ENCODE measurements around the gene SLC5A2. TPM values are rescaled to one million over a fixed set of nuclear protein-coding genes. Genes with fewer than 3 reads are reported as not detected.
A peak's percentile ranks its signal among the peaks of the same experiment; 100 is the strongest.
"Not testable (repeated sequence)": the region's sequence is repeated elsewhere in the genome, so short reads cannot be mapped to it uniquely, and the experiment has no call there.

The SLC5A2 gene
- polyA plus RNA-seq (ENCODE audit: insufficient read length in 4 of 4), result 10 to 100 TPM; 37.3 to 72.3 (median 54.2) TPM

DNA sequence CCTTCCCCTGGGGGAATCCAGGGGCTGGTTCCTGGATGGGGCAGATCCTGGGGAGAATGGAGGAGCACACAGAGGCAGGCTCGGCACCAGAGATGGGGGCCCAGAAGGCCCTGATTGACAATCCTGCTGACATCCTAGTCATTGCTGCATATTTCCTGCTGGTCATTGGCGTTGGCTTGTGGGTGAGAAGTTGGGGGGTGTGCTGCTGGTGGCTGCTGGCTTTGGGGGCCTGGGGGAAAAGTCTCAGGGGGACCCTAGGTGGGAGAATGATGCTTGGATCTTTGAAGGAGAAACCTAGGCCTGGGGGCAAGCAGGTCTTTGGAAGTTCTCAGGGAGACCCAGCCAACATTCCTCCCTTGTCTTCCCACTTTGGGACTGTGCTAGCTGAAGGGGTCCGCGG is at the start of gene SLC5A2:
Gene SLC5A2 (plus strand): TSS at position 43 of the 400 bp plus-strand sequence. CDS start 14 bp downstream, at position 57.
- no peak for DNase-seq (ENCODE audit: low read depth in 4 of 4, low spot score in 2 of 4)

DNA sequence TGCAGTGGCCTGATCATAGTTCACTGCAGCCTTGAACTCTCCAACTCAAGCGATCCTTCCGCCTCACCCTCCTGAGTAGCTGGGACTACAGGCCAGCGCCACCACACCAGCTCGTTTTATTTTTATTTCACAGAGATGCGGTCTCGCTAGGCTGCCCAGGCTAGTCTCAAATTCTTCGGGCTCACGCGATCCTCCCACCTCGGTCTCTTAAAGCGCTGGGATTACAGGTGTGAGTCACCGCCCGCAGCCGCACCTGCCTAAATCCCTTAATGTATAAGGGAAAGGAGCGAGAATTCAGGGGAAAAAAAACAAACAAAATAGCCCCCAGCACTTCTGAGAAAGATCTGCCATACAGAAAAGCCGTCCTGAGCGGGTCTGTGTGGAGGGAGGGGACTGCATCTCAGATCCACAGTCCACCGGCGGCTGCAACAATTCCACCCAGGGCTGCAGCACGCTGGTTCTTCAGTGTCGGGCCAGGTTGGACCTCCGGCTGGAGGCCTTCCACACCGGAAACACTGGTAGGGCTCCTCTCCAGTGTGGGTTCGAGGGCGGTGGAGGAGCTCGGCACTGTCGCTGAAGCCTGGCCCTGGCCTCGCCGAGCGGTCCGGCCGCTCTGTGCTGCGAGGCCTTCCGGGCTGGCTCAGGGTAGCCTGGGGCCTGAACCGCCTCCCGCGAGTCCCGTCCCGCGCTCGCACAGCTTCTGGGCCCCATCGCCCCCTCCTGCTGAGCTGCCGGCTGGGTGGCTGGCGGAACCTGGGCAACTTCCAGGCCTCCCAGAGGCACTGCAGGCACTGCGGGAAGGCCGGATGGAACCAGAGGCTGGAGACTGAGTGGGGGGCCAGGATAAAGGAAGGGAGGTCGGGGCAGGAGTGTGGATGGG is 47.3 kb upstream of the SLC5A2 start:
- DNase-seq (ENCODE audit: low read depth in 4 of 4, low spot score in 2 of 4), result no peak

DNA sequence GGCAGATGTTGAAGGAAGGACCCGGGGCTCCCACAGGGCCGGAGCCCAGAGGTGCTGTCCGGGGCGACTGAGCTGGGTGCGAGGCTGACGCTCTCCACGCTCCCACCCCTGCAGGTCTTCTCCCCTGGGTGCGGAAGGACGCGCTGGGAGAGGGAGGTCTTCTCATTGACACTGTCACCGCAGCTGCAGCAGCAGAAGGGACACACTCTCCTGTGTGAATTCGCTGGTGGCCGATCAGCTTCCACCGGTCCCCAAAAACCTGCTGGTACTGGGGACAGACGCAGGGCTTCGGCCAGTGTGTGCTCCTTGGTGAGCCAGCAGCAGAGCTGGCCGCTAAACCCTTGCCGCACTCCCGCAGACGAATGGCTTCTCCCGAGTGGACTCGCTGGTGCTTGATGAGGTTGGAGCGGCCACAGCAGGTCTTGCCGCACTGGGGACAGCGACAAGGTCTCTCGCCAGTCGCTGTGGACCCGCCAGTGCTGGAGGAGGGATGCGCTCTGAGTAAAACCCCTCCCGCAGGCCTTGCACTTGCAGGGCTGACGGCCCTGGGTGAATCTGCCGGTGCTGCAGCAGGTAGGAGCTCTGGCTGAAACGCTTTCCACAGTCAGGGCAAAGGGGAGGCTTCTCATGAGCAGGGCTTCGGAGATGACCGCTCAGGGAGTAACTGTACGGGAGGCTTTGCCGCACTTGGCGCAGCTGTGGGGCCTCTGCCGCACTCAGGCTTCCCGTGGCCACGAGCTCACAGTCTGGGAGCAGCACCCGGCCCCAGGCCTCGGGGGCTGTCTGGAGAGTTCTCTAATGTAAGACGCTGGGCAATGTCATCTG is 46.5 kb upstream of the SLC5A2 start:
- DNase-seq (ENCODE audit: low read depth in 4 of 4, low spot score in 2 of 4), result no peak

GRCh38 chr16:31438414-31438813 is 44.5 kb upstream of the SLC5A2 start:
- no peak for DNase-seq (ENCODE audit: low read depth in 4 of 4, low spot score in 2 of 4)

DNA sequence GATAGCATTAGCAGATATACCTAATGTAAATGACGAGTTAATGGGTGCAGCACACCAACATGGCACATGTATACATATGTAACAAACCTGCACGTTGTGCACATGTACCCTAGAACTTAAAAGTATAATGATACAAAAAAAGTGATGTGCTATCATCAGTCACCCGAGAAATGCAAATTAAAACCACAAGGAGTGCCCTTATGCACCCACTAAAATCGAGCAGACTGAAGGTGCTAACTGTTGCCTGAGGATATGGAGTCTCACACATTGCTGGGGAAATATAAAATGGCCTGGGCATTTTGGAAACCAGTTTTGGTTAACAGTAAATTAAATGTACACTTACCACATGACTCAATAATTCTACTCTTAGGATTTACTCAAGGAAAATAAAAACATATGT is 43.9 kb upstream of the SLC5A2 start:
- not testable (repeated sequence) for DNase-seq (ENCODE audit: low read depth in 4 of 4, low spot score in 2 of 4)

DNA sequence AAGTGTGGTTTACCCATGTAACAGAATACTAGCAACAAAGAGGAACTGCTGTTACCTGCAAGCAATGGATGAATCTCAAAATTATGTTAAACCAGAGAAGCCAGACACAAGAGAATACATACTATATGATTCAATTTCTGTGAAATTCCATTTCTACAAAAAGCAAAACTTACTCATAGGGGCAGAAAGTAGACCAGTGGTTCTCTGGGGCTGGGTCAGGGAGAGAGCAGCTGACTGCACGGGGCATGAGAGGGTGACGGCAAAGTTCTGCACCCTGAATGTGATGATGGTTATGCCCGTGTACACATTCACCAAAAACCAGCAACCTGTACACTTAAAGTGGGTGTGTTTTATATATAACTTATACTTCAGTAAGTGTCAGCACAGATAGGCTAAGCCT is 43.4 kb upstream of the SLC5A2 start:
- no peak for DNase-seq (ENCODE audit: low read depth in 4 of 4, low spot score in 2 of 4)

DNA sequence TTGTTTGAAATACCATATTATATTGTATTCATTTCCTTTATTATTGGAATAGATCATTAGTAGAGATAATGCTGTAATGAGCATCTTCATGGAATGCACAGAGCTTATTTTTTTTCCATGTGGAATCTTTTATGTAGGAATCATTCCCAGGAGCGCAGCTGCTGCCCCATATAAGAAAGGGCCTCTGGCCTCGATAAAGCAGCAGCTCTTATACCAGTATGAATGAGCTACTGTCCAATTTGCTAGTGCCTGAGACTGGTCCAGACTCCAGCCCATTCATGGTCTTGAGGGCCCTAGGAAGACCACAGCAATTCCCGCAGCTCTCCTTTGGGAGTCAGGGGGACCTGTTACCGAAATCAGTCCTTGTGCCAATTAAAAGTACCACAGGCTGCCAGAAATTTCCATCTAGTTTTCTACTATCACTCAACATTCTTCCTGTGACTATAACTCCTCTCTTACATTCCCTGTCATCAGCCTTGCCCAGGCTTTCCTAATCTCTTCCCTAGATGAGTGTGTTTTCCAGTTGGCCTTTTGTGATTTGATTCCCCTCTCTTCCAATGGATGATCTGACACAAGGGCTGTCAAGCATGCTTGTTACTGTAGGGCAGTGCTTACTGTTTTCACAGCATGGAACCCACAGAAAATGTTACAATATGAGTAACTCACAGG is 42.3 kb upstream of the SLC5A2 start:
- no peak for DNase-seq (ENCODE audit: low read depth in 4 of 4, low spot score in 2 of 4)

DNA sequence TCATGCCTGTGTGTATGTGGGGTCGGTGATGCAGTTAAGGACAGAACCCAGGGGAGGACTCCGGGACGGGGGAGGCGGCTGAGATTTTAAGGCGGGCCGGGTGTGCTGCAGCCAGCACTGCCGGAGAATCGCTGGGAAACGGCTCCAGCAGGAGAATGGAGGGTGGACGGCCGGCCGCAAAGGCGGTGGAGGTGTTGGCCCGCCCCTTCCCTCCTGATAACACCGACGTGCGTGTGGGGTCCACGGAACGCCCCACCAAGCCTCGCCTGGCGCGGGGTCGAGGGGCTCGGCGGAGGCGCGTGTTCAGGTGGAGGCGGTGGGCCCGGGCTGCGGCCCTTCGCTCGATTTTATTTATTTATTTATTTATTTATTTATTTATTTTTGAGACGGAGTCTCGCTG is 41.0 kb upstream of the SLC5A2 start:
- DNase-seq (ENCODE audit: low read depth in 4 of 4, low spot score in 2 of 4), result no peak

- DNase-seq (ENCODE audit: low read depth in 4 of 4, low spot score in 2 of 4), result not testable (repeated sequence)
These were observed 37.0 kb upstream of the SLC5A2 start for GRCh38 chr16:31445931-31446330.

- no peak for DNase-seq (ENCODE audit: low read depth in 4 of 4, low spot score in 2 of 4)
These were observed 31.7 kb upstream of the SLC5A2 start for GRCh38 chr16:31451201-31451600.

GRCh38 chr16:31451681-31452351 is 31.1 kb upstream of the SLC5A2 start:
- no peak for DNase-seq (ENCODE audit: low read depth in 4 of 4, low spot score in 2 of 4)

DNA sequence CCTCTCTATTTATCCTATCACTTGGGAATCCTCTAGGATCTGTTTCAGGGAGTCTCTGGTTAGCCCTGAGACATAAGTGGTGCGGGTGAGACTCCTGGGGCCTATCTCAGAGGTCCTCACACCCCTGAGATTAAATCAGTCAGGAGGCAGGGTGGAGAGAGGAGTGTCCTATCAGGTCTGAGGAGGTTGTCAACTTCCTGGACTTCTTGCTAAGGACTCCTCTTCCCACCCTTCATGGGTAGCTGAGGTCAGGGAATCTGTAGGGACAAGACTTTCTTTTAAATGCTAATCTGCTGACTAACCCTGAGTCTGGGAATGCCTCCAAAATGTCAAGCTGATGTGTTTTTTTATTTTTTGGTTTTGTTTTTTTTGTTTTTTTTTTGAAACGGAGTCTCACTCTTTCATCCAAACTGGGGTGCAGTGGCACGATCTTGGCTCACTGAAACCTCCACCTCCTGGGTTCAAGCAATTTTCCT is 30.3 kb upstream of the SLC5A2 start:
- DNase-seq (ENCODE audit: low read depth in 4 of 4, low spot score in 2 of 4), result no peak

DNA sequence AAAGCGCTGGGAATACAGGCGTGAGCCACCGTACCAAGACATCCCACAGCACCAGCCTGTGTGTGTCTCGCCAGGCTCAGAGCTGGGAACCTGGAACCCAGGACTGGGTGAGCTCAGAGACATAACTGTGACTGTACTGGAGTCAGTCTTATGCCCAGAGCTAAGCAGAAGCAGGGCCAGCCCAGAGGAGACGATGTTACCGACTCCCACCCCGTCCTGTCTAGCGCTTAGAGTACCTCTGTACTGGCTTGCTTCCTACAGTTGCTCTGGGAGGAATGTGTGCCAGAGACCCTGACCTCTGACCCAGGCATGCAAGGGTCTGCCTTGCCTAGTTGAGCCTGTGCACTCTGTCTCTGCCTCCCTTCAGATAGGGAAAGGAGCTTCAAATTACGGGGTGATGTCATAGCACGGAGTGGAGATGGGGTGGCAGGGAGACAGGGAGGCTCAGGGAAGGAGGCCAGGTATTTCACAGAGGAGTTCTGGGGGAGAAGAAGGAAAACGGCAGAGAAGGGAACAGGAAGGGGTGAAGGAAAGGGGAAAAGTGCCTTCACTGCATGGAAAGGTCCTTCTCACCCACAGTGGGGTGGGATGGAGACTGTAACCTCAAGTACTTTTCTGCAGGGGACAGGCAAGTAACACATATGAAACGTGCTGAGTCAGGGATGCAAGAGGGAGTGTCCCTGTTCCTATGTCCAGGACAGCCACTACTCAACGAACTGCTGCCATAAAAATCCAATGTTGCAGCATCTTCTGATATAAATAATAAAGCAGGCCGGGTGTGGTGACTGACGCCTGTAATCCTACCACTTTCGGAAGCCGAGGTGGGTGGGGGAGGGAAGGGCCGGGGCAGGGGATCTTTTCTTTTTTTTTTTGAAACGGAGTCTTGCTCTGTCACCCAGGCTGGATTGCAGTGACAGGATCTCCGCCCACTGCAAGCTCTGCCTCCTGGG is 29.4 kb upstream of the SLC5A2 start:
- DNase-seq (ENCODE audit: low read depth in 4 of 4, low spot score in 2 of 4), result no peak

DNA sequence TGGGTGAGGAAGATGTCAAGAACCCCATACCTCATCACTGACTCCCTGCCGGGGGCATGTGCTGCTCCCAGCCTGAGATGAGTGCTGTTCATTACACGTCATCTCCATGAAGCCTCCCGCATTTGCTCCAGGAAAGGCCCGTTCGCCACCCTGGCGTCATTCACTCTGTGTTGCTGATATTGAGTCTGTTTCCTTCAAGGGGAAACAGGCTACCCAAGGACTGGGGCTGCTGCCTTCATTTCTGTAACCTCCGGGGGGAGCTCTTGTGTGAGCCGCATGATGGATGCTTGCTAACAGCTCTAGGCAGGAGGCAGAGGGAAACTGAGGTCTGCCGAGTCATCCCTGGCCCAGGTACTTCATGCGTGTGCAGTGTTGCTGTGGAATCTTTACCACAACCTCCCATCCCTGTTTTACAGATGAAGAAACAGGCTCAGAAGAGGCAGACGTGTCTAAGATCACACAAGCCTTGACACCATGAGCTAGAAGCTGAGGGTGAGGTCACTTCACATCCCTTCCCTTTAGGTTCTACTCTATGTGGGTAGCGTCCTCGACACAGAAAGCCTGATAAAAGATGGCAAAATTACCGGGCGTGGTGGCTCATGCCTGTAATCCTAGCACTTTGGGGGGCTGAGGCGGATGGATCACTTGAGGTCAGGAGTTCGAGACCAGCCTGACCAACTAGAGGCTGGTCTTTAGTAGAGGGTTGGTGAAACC is 27.2 kb upstream of the SLC5A2 start:
- no peak for DNase-seq (ENCODE audit: low read depth in 4 of 4, low spot score in 2 of 4)

- no peak for DNase-seq (ENCODE audit: low read depth in 4 of 4, low spot score in 2 of 4)
These were observed 25.9 kb upstream of the SLC5A2 start for GRCh38 chr16:31456988-31457360.

DNA sequence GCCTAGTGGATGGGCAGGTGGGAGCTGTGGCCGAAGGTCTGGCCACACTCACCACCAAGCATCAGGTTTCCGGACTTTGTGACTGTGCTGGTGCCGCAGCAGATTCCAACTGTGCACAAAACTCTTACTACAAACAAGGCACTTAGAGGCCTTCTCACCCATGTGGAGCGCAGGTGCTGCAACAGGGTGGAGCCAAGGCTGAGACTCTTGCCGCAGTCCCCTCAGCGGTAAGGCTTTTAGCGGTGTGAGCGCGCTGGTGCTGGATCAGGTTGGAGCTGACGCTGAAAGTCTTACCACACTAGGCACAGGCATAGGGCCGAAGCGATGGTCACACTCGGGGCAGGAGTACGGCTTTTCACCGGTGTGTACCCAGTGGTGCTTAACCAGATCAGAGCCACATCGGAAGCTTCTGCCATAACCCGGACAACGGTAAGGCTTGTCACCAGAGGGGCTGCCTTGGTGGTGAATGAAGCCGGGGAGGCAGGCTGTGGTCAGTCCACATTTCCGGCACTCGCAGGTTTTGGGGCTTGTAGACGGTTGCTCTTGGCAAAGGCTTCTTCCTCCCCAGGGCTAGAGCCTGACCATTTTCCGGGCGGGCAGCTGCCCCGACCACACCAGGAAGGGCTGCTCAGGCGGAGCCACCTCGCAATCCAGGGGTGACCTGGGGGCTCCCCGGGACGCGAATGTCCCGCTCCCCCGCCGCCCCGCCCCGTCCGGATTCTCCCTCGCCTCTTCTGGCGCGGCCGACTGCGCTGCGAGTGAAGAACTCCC is 24.7 kb upstream of the SLC5A2 start:
- no peak for DNase-seq (ENCODE audit: low read depth in 4 of 4, low spot score in 2 of 4)

- DNase-seq (ENCODE audit: low read depth in 4 of 4, low spot score in 2 of 4), result peak; percentile 94 to 96 (median 96)
These were observed 23.9 kb upstream of the SLC5A2 start, which contains the start of gene ARMC5 for GRCh38 chr16:31458844-31459686. Gene ARMC5, plus strand, starts transcription at chr16:31459501. Its CDS starts 24 bp downstream, at chr16:31459525.

Data from left renal cortex interstitium (tissue), 4 donors.